Activated CD4-positive, alpha-beta T cell treated with anti-CD3 and anti-CD28 coated beads, Interleukin-2, amount 10 ng/mL, durations not matched to agents 7 days and 5 days (primary cell): ENCODE measurements around the gene ARMC3. TPM values are rescaled to one million over a fixed set of nuclear protein-coding genes. Genes with fewer than 3 reads are reported as not detected.

Source experiments
- CTCF ChIA-PET: fragments of 350-600 bp; sonication (Branson Sonifier 250); formaldehyde crosslinking; loops from one replicate; lab custom pipeline; 2021; ENCODE audit warnings: antibody characterized with exemption; lab: Charles Lee
- POLR2A ChIA-PET: fragments of 350-600 bp; sonication (Branson Sonifier 250); formaldehyde crosslinking; loops from one replicate; lab custom pipeline; 2021; ENCODE audit warnings: antibody characterized with exemption; lab: Charles Lee
- DNase-seq: peaks from one replicate; pipeline ENCODE4 v3.0.0-alpha.2; 2020
- H3K27ac Mint-ChIP-seq: one replicate; pipeline ENCODE4 v1.8.0; 2021; ENCODE audit warnings: mild to moderate bottlenecking, moderate library complexity, mixed read lengths
- H3K27me3 Mint-ChIP-seq: one replicate; pipeline ENCODE4 v1.8.0; 2021; ENCODE audit warnings: mixed read lengths
- H3K36me3 Mint-ChIP-seq: one replicate; pipeline ENCODE4 v1.8.0; 2021; ENCODE audit warnings: low read depth, mixed read lengths
- H3K4me1 Mint-ChIP-seq: one replicate; pipeline ENCODE4 v1.8.0; 2021; ENCODE audit warnings: mixed read lengths
- H3K4me3 Mint-ChIP-seq: one replicate; pipeline ENCODE4 v1.8.0; 2021; ENCODE audit warnings: mild to moderate bottlenecking, moderate library complexity, mixed read lengths
- H3K9me3 Mint-ChIP-seq: one replicate; pipeline ENCODE4 v1.8.0; 2021; ENCODE audit warnings: mixed read lengths
- total RNA-seq, 2 experiments: library from RNA; stranded (reverse); gene quantifications; one replicate each; pipeline ENCODE4 v1.2.3, GENCODE V29; 2021

The ARMC3 gene
- total RNA-seq, 2 experiments from 2014 or later = not detected

- no peak overlapping the region for H3K27ac Mint-ChIP-seq
- H3K9me3 Mint-ChIP-seq = no peaks in the 10 kb centered on the region
- no peak for DNase-seq
- ChIA-PET CTCF (no interaction called here), POLR2A (no interaction called here)
- no peak overlapping the region for H3K4me3 Mint-ChIP-seq
- no peaks in the 10 kb centered on the region for H3K36me3 Mint-ChIP-seq
- peaks cover 2% of the 10 kb centered on the region for H3K27me3 Mint-ChIP-seq
- H3K4me1 Mint-ChIP-seq = peaks cover 19% of the 10 kb centered on the region
Measured at GRCh38 chr10:22986771-22987542, 59.1 kb downstream of the ARMC3 start.

DNA sequence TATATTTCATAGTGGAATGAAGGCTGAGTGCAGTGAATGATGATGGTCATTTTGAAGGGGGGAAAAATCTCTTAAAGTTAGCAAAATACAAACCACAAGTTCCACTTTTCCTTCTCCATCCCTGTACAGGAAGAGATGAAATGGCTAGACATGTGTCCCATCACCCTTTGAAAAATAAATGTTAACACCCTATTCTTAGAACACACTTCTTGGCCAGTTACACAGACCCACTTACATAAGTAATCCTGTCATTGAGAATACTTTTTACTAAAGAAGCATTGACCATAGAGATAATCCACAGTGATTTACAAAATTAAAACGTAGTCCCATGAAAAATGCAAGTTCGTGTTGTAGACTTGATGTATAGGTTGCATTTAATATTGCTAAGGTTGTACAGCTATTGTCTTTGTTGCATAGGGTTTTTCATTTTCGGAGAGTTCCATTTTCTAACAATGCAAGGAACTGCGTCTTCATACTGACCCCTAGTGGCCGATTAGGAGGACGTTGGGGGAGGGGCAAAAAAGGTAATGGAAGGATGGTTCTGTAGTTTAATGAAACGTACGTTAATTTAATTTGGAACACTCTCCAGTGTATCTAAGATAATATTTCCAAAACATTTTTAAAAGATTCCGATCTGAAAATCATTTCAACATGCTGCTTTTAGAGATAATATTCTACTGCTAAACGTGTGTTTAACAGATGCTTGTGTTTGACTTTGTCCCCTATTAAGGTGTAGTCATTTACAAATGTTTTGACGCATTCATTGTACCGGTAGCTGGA is 60.9 kb downstream of the ARMC3 start:
- H3K4me3 Mint-ChIP-seq = no peak overlapping the region
- no peak overlapping the region for H3K27ac Mint-ChIP-seq
- peak; percentile 79 for DNase-seq
- CTCF ChIA-PET = interaction anchor here (0.7 to 1.5 kb wide), 5 partner anchors 450 to 1470 kb away, joined by 3 to 4 read pairs (median 3); no protein-coding TSS in a partner anchor
- no peaks in the 10 kb centered on the region for H3K36me3 Mint-ChIP-seq
- H3K9me3 Mint-ChIP-seq = no peaks in the 10 kb centered on the region
- POLR2A ChIA-PET = no interaction called here
- H3K4me1 Mint-ChIP-seq = peaks cover 29% of the 10 kb centered on the region
- H3K27me3 Mint-ChIP-seq = peaks cover 3% of the 10 kb centered on the region

- Mint-ChIP-seq H3K27me3 (peaks cover 9% of the 10 kb centered on the region), H3K36me3 (no peaks in the 10 kb centered on the region), H3K27ac (no peak overlapping the region), H3K9me3 (no peaks in the 10 kb centered on the region), H3K4me3 (no peak overlapping the region), H3K4me1 (peaks cover 27% of the 10 kb centered on the region)
- ChIA-PET POLR2A (no interaction called here), CTCF (no interaction called here)
- no peak for DNase-seq
Measured at GRCh38 chr10:22990443-22990842, 62.6 kb downstream of the ARMC3 start.

- H3K27ac Mint-ChIP-seq = peak overlapping the region; percentile 56
- DNase-seq = peak; percentile 60
- H3K9me3 Mint-ChIP-seq = no peaks in the 10 kb centered on the region
- H3K36me3 Mint-ChIP-seq = no peaks in the 10 kb centered on the region
- ChIA-PET CTCF (no interaction called here), POLR2A (no interaction called here)
- H3K27me3 Mint-ChIP-seq = peaks cover 19% of the 10 kb centered on the region
- H3K4me3 Mint-ChIP-seq = no peak overlapping the region
- peaks cover 27% of the 10 kb centered on the region for H3K4me1 Mint-ChIP-seq
Measured at GRCh38 chr10:22992075-22992474, 64.2 kb downstream of the ARMC3 start.

GRCh38 chr10:22992621-22993020 is 64.8 kb downstream of the ARMC3 start:
- Mint-ChIP-seq H3K27me3 (peaks cover 19% of the 10 kb centered on the region), H3K27ac (no peak overlapping the region), H3K4me3 (no peak overlapping the region), H3K9me3 (no peaks in the 10 kb centered on the region), H3K4me1 (peaks cover 27% of the 10 kb centered on the region), H3K36me3 (no peaks in the 10 kb centered on the region)
- DNase-seq = no peak
- ChIA-PET CTCF (no interaction called here), POLR2A (no interaction called here)

GRCh38 chr10:22993314-22993713 is 65.5 kb downstream of the ARMC3 start:
- POLR2A ChIA-PET = no interaction called here
- no peak for DNase-seq
- CTCF ChIA-PET = interaction anchor here (0.6 kb wide), 1 partner anchor 1261 kb away, joined by 3 read pairs; no protein-coding TSS in a partner anchor
- no peak overlapping the region for H3K4me3 Mint-ChIP-seq
- no peaks in the 10 kb centered on the region for H3K9me3 Mint-ChIP-seq
- peaks cover 19% of the 10 kb centered on the region for H3K27me3 Mint-ChIP-seq
- peaks cover 25% of the 10 kb centered on the region for H3K4me1 Mint-ChIP-seq
- no peaks in the 10 kb centered on the region for H3K36me3 Mint-ChIP-seq
- no peak overlapping the region for H3K27ac Mint-ChIP-seq

GRCh38 chr10:22997096-22997495 is 69.2 kb downstream of the ARMC3 start:
- no peaks in the 10 kb centered on the region for H3K36me3 Mint-ChIP-seq
- peaks cover 34% of the 10 kb centered on the region for H3K27me3 Mint-ChIP-seq
- DNase-seq = no peak
- no peak overlapping the region for H3K4me3 Mint-ChIP-seq
- H3K4me1 Mint-ChIP-seq = peaks cover 8% of the 10 kb centered on the region
- POLR2A ChIA-PET = no interaction called here
- CTCF ChIA-PET = no interaction called here
- H3K9me3 Mint-ChIP-seq = no peaks in the 10 kb centered on the region
- no peak overlapping the region for H3K27ac Mint-ChIP-seq

GRCh38 chr10:22998091-22998490 is 70.2 kb downstream of the ARMC3 start:
- H3K27ac Mint-ChIP-seq = no peak overlapping the region
- POLR2A ChIA-PET = no interaction called here
- no peak for DNase-seq
- H3K36me3 Mint-ChIP-seq = no peaks in the 10 kb centered on the region
- no peaks in the 10 kb centered on the region for H3K4me1 Mint-ChIP-seq
- H3K9me3 Mint-ChIP-seq = no peaks in the 10 kb centered on the region
- CTCF ChIA-PET = no interaction called here
- no peak overlapping the region for H3K4me3 Mint-ChIP-seq
- peaks cover 39% of the 10 kb centered on the region for H3K27me3 Mint-ChIP-seq

- Mint-ChIP-seq H3K4me1 (no peaks in the 10 kb centered on the region), H3K4me3 (no peak overlapping the region), H3K27ac (no peak overlapping the region), H3K36me3 (no peaks in the 10 kb centered on the region), H3K9me3 (no peaks in the 10 kb centered on the region), H3K27me3 (peaks cover 33% of the 10 kb centered on the region)
- no peak for DNase-seq
- ChIA-PET POLR2A (no interaction called here), CTCF (no interaction called here)
Measured at GRCh38 chr10:22999942-23000341, 72.1 kb downstream of the ARMC3 start.

- H3K4me3 Mint-ChIP-seq = no peak overlapping the region
- H3K9me3 Mint-ChIP-seq = no peaks in the 10 kb centered on the region
- peak overlapping the region; percentile 9 for H3K27ac Mint-ChIP-seq
- H3K27me3 Mint-ChIP-seq = peaks cover 22% of the 10 kb centered on the region
- no peaks in the 10 kb centered on the region for H3K4me1 Mint-ChIP-seq
- DNase-seq = no peak
- CTCF ChIA-PET = no interaction called here
- no peaks in the 10 kb centered on the region for H3K36me3 Mint-ChIP-seq
- POLR2A ChIA-PET = no interaction called here
Measured at GRCh38 chr10:23001901-23002516, 74.2 kb downstream of the ARMC3 start.

DNA sequence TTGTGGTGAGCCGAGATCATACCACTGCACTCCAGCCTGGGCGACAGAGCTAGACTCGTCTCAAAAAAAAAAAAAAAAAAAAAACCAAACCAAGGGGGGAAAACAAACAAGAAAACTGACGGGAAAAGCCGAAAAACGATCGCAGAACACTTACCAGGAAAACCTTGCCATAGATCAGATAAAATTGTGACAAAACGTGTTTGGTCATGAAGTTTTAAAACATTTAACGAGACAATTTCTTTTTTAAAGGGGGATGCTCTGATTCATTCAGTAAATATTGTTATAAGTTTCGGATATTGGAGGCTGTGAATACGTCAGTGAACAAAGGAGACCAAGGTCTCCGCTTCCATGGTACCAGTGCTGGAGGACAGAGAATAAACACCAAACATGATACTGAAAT is 77.3 kb downstream of the ARMC3 start:
- ChIA-PET CTCF (interaction anchor here (0.6 kb wide), 1 partner anchor 8 kb away, joined by 3 read pairs; no protein-coding TSS in a partner anchor), POLR2A (no interaction called here)
- Mint-ChIP-seq H3K27ac (no peak overlapping the region), H3K4me1 (no peaks in the 10 kb centered on the region), H3K4me3 (no peak overlapping the region), H3K27me3 (peaks cover 15% of the 10 kb centered on the region), H3K9me3 (no peaks in the 10 kb centered on the region), H3K36me3 (no peaks in the 10 kb centered on the region)
- DNase-seq = no peak

DNA sequence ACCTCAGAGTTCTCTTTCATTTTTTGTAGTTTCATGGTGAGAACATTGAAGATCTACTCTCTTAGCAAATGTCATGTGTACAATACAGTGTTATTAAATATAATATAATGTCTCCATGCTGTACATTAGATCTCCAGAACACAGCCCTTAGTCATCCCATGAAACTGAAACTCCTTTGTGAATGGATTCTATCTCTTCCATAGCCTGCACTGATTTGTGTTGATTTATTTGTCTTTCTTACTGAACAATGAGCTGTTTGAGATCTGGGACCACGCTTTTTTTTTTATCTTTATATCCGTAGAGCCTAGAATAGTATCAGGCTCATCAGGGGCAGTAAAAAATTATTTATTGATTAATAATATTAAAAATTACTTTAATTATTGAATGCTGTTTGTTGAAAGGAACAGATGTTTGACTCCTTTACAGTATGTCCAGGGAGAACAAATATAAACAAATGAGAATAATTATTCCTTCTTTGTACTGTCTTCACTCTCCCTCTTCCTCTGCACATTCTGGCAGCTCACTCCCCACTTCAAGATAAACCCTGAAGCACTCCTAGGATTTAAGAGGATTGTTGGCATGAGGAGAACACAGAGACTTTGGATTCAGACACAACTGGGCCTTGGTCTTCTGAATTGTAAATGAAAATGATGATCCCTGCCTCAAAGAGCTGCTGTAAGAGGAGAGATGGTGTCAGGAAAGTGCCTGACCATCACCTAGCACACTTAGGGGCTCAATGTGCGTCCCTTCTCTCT is 85.9 kb downstream of the ARMC3 start:
- H3K36me3 Mint-ChIP-seq = no peaks in the 10 kb centered on the region
- H3K9me3 Mint-ChIP-seq = no peaks in the 10 kb centered on the region
- no peak overlapping the region for H3K27ac Mint-ChIP-seq
- H3K27me3 Mint-ChIP-seq = peaks cover 12% of the 10 kb centered on the region
- H3K4me3 Mint-ChIP-seq = no peak overlapping the region
- ChIA-PET CTCF (interaction anchor here (0.5 kb wide), 1 partner anchor 9 kb away, joined by 3 read pairs; no protein-coding TSS in a partner anchor), POLR2A (no interaction called here)
- DNase-seq = no peak
- no peaks in the 10 kb centered on the region for H3K4me1 Mint-ChIP-seq
